ENCODE data around the gene RTL10. TPM values are rescaled to one million over a fixed set of nuclear protein-coding genes. Genes with fewer than 3 reads are reported as not detected.

The RTL10 gene
- total and polyA plus RNA-seq, 2 of the 8 experiments (the other 6 are each of a cell fraction or from before 2014, with no cell fraction given), result 11.5 to 18.8 TPM

DNA sequence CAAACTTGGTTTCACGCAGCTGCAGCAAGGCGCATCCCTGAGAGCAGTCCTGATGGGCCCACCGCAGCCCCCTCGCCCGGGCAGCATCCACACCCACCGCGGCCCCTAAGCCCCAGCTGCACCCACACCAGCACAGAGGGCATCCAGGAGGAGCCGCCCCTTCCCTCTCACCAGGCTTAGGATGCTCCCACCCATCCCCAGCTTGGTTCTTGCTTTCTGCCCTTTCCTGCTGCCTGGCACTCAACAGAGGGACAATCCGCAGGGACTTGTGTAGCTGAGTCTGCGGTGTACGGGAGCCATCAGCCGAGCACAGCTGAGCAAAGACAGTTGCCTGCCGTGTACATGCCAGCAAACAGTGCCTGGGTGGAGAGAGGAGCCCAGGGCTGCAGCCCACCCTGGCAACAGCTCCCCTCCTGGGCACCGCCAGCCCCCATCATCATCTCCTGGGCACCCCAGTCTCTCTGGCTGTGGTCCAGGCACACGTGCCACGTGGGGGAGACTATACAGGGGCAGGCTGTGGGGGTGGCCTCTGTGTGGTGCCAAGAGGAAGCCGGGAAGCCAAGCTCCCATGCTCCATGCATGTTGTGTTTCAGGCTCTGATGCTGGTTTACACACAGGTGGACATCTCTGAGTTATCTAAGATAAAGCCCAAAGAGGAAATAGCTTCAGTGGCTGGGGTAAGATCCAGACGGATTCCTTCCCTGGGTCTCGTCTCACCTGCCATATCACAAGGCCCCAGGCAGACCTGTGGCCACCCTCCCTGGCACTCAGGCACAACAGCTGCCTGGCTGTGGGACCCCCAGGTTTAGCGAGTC, 36.0 kb upstream of the RTL10 start (continued):
- TF ChIP-seq, protein P1, sequence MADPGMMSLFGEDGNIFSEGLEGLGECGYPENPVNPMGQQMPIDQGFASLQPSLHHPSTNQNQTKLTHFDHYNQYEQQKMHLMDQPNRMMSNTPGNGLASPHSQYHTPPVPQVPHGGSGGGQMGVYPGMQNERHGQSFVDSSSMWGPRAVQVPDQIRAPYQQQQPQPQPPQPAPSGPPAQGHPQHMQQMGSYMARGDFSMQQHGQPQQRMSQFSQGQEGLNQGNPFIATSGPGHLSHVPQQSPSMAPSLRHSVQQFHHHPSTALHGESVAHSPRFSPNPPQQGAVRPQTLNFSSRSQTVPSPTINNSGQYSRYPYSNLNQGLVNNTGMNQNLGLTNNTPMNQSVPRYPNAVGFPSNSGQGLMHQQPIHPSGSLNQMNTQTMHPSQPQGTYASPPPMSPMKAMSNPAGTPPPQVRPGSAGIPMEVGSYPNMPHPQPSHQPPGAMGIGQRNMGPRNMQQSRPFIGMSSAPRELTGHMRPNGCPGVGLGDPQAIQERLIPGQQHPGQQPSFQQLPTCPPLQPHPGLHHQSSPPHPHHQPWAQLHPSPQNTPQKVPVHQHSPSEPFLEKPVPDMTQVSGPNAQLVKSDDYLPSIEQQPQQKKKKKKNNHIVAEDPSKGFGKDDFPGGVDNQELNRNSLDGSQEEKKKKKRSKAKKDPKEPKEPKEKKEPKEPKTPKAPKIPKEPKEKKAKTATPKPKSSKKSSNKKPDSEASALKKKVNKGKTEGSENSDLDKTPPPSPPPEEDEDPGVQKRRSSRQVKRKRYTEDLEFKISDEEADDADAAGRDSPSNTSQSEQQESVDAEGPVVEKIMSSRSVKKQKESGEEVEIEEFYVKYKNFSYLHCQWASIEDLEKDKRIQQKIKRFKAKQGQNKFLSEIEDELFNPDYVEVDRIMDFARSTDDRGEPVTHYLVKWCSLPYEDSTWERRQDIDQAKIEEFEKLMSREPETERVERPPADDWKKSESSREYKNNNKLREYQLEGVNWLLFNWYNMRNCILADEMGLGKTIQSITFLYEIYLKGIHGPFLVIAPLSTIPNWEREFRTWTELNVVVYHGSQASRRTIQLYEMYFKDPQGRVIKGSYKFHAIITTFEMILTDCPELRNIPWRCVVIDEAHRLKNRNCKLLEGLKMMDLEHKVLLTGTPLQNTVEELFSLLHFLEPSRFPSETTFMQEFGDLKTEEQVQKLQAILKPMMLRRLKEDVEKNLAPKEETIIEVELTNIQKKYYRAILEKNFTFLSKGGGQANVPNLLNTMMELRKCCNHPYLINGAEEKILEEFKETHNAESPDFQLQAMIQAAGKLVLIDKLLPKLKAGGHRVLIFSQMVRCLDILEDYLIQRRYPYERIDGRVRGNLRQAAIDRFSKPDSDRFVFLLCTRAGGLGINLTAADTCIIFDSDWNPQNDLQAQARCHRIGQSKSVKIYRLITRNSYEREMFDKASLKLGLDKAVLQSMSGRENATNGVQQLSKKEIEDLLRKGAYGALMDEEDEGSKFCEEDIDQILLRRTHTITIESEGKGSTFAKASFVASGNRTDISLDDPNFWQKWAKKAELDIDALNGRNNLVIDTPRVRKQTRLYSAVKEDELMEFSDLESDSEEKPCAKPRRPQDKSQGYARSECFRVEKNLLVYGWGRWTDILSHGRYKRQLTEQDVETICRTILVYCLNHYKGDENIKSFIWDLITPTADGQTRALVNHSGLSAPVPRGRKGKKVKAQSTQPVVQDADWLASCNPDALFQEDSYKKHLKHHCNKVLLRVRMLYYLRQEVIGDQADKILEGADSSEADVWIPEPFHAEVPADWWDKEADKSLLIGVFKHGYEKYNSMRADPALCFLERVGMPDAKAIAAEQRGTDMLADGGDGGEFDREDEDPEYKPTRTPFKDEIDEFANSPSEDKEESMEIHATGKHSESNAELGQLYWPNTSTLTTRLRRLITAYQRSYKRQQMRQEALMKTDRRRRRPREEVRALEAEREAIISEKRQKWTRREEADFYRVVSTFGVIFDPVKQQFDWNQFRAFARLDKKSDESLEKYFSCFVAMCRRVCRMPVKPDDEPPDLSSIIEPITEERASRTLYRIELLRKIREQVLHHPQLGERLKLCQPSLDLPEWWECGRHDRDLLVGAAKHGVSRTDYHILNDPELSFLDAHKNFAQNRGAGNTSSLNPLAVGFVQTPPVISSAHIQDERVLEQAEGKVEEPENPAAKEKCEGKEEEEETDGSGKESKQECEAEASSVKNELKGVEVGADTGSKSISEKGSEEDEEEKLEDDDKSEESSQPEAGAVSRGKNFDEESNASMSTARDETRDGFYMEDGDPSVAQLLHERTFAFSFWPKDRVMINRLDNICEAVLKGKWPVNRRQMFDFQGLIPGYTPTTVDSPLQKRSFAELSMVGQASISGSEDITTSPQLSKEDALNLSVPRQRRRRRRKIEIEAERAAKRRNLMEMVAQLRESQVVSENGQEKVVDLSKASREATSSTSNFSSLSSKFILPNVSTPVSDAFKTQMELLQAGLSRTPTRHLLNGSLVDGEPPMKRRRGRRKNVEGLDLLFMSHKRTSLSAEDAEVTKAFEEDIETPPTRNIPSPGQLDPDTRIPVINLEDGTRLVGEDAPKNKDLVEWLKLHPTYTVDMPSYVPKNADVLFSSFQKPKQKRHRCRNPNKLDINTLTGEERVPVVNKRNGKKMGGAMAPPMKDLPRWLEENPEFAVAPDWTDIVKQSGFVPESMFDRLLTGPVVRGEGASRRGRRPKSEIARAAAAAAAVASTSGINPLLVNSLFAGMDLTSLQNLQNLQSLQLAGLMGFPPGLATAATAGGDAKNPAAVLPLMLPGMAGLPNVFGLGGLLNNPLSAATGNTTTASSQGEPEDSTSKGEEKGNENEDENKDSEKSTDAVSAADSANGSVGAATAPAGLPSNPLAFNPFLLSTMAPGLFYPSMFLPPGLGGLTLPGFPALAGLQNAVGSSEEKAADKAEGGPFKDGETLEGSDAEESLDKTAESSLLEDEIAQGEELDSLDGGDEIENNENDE (IDR thresholded peaks at IDR 0.05; ENCODE audit: insufficient replicate concordance, low read length), result no peak
- TF ChIP-seq JUND (IDR thresholded peaks at IDR 0.05; ENCODE audit: low read length) (no peak), KDM5A (IDR thresholded peaks at IDR 0.05; ENCODE audit: low read length) (no peak), EZH2 (IDR thresholded peaks at IDR 0.05; ENCODE audit: low read depth, low read length, severe bottlenecking) (no peak), SP2 (IDR thresholded peaks at IDR 0.05; ENCODE audit: low read length) (no peak), CHD1 (IDR thresholded peaks at IDR 0.05; ENCODE audit: low read depth, low read length) (no peak), MAFK (IDR thresholded peaks at IDR 0.05; ENCODE audit: low read depth, low read length) (no peak), CEBPB (IDR thresholded peaks at IDR 0.05; ENCODE audit: low read depth, low read length) (no peak), SAP30 (IDR thresholded peaks at IDR 0.05; ENCODE audit: insufficient read depth, insufficient replicate concordance, low read length) (no peak)
- TF ChIP-seq, protein P2, sequence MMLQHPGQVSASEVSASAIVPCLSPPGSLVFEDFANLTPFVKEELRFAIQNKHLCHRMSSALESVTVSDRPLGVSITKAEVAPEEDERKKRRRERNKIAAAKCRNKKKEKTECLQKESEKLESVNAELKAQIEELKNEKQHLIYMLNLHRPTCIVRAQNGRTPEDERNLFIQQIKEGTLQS (IDR thresholded peaks at IDR 0.05; ENCODE audit: insufficient read depth, low read depth, low read length), result no peak
